ENCODE data around the gene WWOX.

Gene WWOX

GRCh38 chr16:78633551-78633950, 534.1 kb downstream of the WWOX start:
- no peak for DNase-seq

GRCh38 chr16:78635807-78636206, 536.4 kb downstream of the WWOX start:
- no peak for DNase-seq

GRCh38 chr16:78638371-78638770, 538.9 kb downstream of the WWOX start:
- no peak for DNase-seq

- DNase-seq: no peak
These were observed 540.3 kb downstream of the WWOX start for GRCh38 chr16:78639775-78640174.

GRCh38 chr16:78640886-78641285, 541.4 kb downstream of the WWOX start:
- DNase-seq: no peak

GRCh38 chr16:78641433-78641832, 542.0 kb downstream of the WWOX start:
- DNase-seq: no peak

GRCh38 chr16:78642621-78643285, 543.3 kb downstream of the WWOX start:
- DNase-seq: no peak

- DNase-seq: no peak
These were observed 546.2 kb downstream of the WWOX start for GRCh38 chr16:78645657-78646056.

GRCh38 chr16:78647019-78647418, 547.6 kb downstream of the WWOX start:
- no peak for DNase-seq

- no peak for DNase-seq
These were observed 548.0 kb downstream of the WWOX start for GRCh38 chr16:78647491-78647890.

GRCh38 chr16:78648517-78648916, 549.1 kb downstream of the WWOX start:
- no peak for DNase-seq

GRCh38 chr16:78650339-78651074, 551.1 kb downstream of the WWOX start:
- no peak for DNase-seq

- DNase-seq: no peak
These were observed 555.5 kb downstream of the WWOX start for GRCh38 chr16:78654929-78655328.

GRCh38 chr16:78655331-78656113, 556.1 kb downstream of the WWOX start:
- no peak for DNase-seq

GRCh38 chr16:78656887-78657286, 557.4 kb downstream of the WWOX start:
- DNase-seq: no peak

GRCh38 chr16:78659216-78659615, 559.8 kb downstream of the WWOX start:
- DNase-seq: no peak

- no peak for DNase-seq
These were observed 560.3 kb downstream of the WWOX start for GRCh38 chr16:78659668-78660217.

GRCh38 chr16:78660795-78661194, 561.3 kb downstream of the WWOX start:
- no peak for DNase-seq

GRCh38 chr16:78663690-78664089, 564.2 kb downstream of the WWOX start:
- DNase-seq: no peak

GRCh38 chr16:78664811-78665772, 565.6 kb downstream of the WWOX start:
- DNase-seq: no peak

GRCh38 chr16:78666318-78666717, 566.9 kb downstream of the WWOX start:
- DNase-seq: no peak

GRCh38 chr16:78667675-78668074, 568.2 kb downstream of the WWOX start:
- no peak for DNase-seq
